Mesothelial cell of epicardium (in vitro differentiated cells): ENCODE results near the gene GRIP1. TPM values are rescaled to one million over a fixed set of nuclear protein-coding genes. Genes with fewer than 3 reads are reported as not detected.

ENCODE experiments used
- DNase-seq, 2 experiments: peaks; one replicate each; pipeline ENCODE4 v3.0.0; 2021; ENCODE audit warnings: low spot score in 2 of 2; ENCODE audit not compliant: unreplicated experiment in 2 of 2
- H3K27ac Mint-ChIP-seq: 2 replicates; pipeline ENCODE4 v1.8.0; 2021; ENCODE audit warnings: mixed read lengths
- H3K27me3 Mint-ChIP-seq: 2 replicates; pipeline ENCODE4 v1.8.0; 2021; ENCODE audit warnings: low read depth, mixed read lengths
- H3K36me3 Mint-ChIP-seq: 2 replicates; pipeline ENCODE4 v1.8.0; 2021; ENCODE audit warnings: mixed read lengths
- H3K4me1 Mint-ChIP-seq: 2 replicates; pipeline ENCODE4 v1.8.0; 2021; ENCODE audit warnings: mixed read lengths
- H3K4me3 Mint-ChIP-seq: 2 replicates; pipeline ENCODE4 v1.8.0; 2021; ENCODE audit warnings: mild to moderate bottlenecking, moderate library complexity, mixed read lengths
- H3K9me3 Mint-ChIP-seq: 2 replicates; pipeline ENCODE4 v1.8.0; 2021; ENCODE audit warnings: mixed read lengths
- CTCF ChIP-seq: fragments of 200-600 bp; sonication (generic); IDR thresholded peaks from one replicate; pipeline ENCODE4 v1.5.0; 2021; ENCODE audit warnings: antibody characterized with exemption; ENCODE audit not compliant: unreplicated experiment
- total RNA-seq: library from RNA; stranded (reverse); gene quantifications from 3 replicates; pipeline ENCODE4 v1.2.1, GENCODE V29; 2021

Gene GRIP1
- total RNA-seq, 1 donor from 2014 or later = 89.3 TPM

- no peak for DNase-seq
- no peak overlapping the region for H3K27ac Mint-ChIP-seq
- H3K4me1 Mint-ChIP-seq = peaks cover 19% of the 10 kb centered on the region
- no peaks in the 10 kb centered on the region for H3K27me3 Mint-ChIP-seq
- H3K36me3 Mint-ChIP-seq = no peaks in the 10 kb centered on the region
- no peak overlapping the region for H3K4me3 Mint-ChIP-seq
- H3K9me3 Mint-ChIP-seq = no peaks in the 10 kb centered on the region
- no peak for TF ChIP-seq CTCF
Measured at GRCh38 chr12:66617991-66618390, 60.9 kb downstream of the GRIP1 start.

- no peak for DNase-seq
- no peaks in the 10 kb centered on the region for H3K9me3 Mint-ChIP-seq
- peaks cover 21% of the 10 kb centered on the region for H3K4me1 Mint-ChIP-seq
- H3K4me3 Mint-ChIP-seq = no peak overlapping the region
- no peak overlapping the region for H3K27ac Mint-ChIP-seq
- H3K36me3 Mint-ChIP-seq = no peaks in the 10 kb centered on the region
- H3K27me3 Mint-ChIP-seq = no peaks in the 10 kb centered on the region
- TF ChIP-seq CTCF = no peak
Measured at GRCh38 chr12:66612090-66612775, 66.6 kb downstream of the GRIP1 start.

- H3K27ac Mint-ChIP-seq = peak overlapping the region; percentile 0
- DNase-seq = no peak
- peaks cover 29% of the 10 kb centered on the region for H3K4me1 Mint-ChIP-seq
- no peak for TF ChIP-seq CTCF
- no peak overlapping the region for H3K4me3 Mint-ChIP-seq
- no peaks in the 10 kb centered on the region for H3K27me3 Mint-ChIP-seq
- H3K9me3 Mint-ChIP-seq = no peaks in the 10 kb centered on the region
- H3K36me3 Mint-ChIP-seq = no peaks in the 10 kb centered on the region
Measured at GRCh38 chr12:66607147-66607546, 71.7 kb downstream of the GRIP1 start.

GRCh38 chr12:66605293-66605692, 73.6 kb downstream of the GRIP1 start:
- no peaks in the 10 kb centered on the region for H3K27me3 Mint-ChIP-seq
- H3K36me3 Mint-ChIP-seq = no peaks in the 10 kb centered on the region
- no peak for DNase-seq
- no peak for TF ChIP-seq CTCF
- H3K27ac Mint-ChIP-seq = no peak overlapping the region
- H3K4me1 Mint-ChIP-seq = peaks cover 19% of the 10 kb centered on the region
- H3K4me3 Mint-ChIP-seq = no peak overlapping the region
- no peaks in the 10 kb centered on the region for H3K9me3 Mint-ChIP-seq

GRCh38 chr12:66603981-66604479, 74.8 kb downstream of the GRIP1 start:
- H3K4me1 Mint-ChIP-seq = peaks cover 20% of the 10 kb centered on the region
- no peaks in the 10 kb centered on the region for H3K27me3 Mint-ChIP-seq
- no peak for TF ChIP-seq CTCF
- no peak overlapping the region for H3K4me3 Mint-ChIP-seq
- H3K9me3 Mint-ChIP-seq = no peaks in the 10 kb centered on the region
- no peak overlapping the region for H3K27ac Mint-ChIP-seq
- no peak for DNase-seq
- H3K36me3 Mint-ChIP-seq = no peaks in the 10 kb centered on the region
